Activated T-cell treated with anti-CD3 and anti-CD28 coated beads, Interleukin-2, amount 50 U/mL, for 4 hours (primary cell): ENCODE data around the gene GBX1. TPM values are rescaled to one million over a fixed set of nuclear protein-coding genes. Genes with fewer than 3 reads are reported as not detected.

Experiments used
- ATAC-seq, 2 donors: fragments of 200-7000 bp; cut with Tn5 transposase; one replicate each; pipeline ENCODE4 v1.10.0; 2021
- DNase-seq: peaks from one replicate; pipeline ENCODE4 v3.0.0-alpha.2; 2020
- H3K27me3 Mint-ChIP-seq: one replicate; pipeline ENCODE4 v1.8.0; 2021; ENCODE audit warnings: low read depth, mixed read lengths
- H3K36me3 Mint-ChIP-seq: one replicate; pipeline ENCODE4 v1.8.0; 2022; ENCODE audit warnings: mixed read lengths; ENCODE audit not compliant: insufficient read depth
- H3K4me1 Mint-ChIP-seq: one replicate; pipeline ENCODE4 v1.8.0; 2021; ENCODE audit warnings: low read depth, mixed read lengths
- H3K4me3 Mint-ChIP-seq: one replicate; pipeline ENCODE4 v1.8.0; 2021; ENCODE audit warnings: mild to moderate bottlenecking, moderate library complexity, mixed read lengths
- H3K9me3 Mint-ChIP-seq: one replicate; pipeline ENCODE4 v1.8.0; 2021; ENCODE audit warnings: mixed read lengths
- total RNA-seq, 3 donors: library from RNA; stranded (reverse); gene quantifications; one replicate each; pipeline ENCODE4 v1.2.1, GENCODE V29; 2021

GBX1 gene
- total RNA-seq, 3 donors from 2014 or later, result not detected

GRCh38 chr7:151142686-151143040, 24.8 kb downstream of the GBX1 start:
- Mint-ChIP-seq H3K9me3 (no peaks in the 10 kb centered on the region), H3K36me3 (peaks cover 13% of the 10 kb centered on the region), H3K27me3 (no peaks in the 10 kb centered on the region), H3K4me1 (no peaks in the 10 kb centered on the region), H3K4me3 (no peak overlapping the region)
- ATAC-seq (no peak), DNase-seq (no peak)

GRCh38 chr7:151141855-151142685, 25.4 kb downstream of the GBX1 start:
- no peaks in the 10 kb centered on the region for H3K4me1 Mint-ChIP-seq
- peaks cover 13% of the 10 kb centered on the region for H3K36me3 Mint-ChIP-seq
- no peak overlapping the region for H3K4me3 Mint-ChIP-seq
- DNase-seq (no peak), ATAC-seq (no peak)
- no peaks in the 10 kb centered on the region for H3K9me3 Mint-ChIP-seq
- no peaks in the 10 kb centered on the region for H3K27me3 Mint-ChIP-seq

- no peak for ATAC-seq
- H3K4me3 Mint-ChIP-seq, result no peak overlapping the region
- H3K9me3 Mint-ChIP-seq, result no peaks in the 10 kb centered on the region
- H3K36me3 Mint-ChIP-seq, result peaks cover 16% of the 10 kb centered on the region
- no peak for DNase-seq
- no peaks in the 10 kb centered on the region for H3K4me1 Mint-ChIP-seq
- no peaks in the 10 kb centered on the region for H3K27me3 Mint-ChIP-seq
Observed at GRCh38 chr7:151141311-151141854, 26.1 kb downstream of the GBX1 start.

GRCh38 chr7:151140826-151141225, 26.7 kb downstream of the GBX1 start:
- H3K36me3 Mint-ChIP-seq, result peaks cover 18% of the 10 kb centered on the region
- no peaks in the 10 kb centered on the region for H3K9me3 Mint-ChIP-seq
- no peak for ATAC-seq
- no peaks in the 10 kb centered on the region for H3K4me1 Mint-ChIP-seq
- H3K4me3 Mint-ChIP-seq, result no peak overlapping the region
- no peaks in the 10 kb centered on the region for H3K27me3 Mint-ChIP-seq
- DNase-seq, result no peak

GRCh38 chr7:151139791-151140190, 27.7 kb downstream of the GBX1 start:
- no peak for ATAC-seq
- H3K4me1 Mint-ChIP-seq, result no peaks in the 10 kb centered on the region
- peak; percentile 3 for DNase-seq
- H3K36me3 Mint-ChIP-seq, result peaks cover 21% of the 10 kb centered on the region
- H3K4me3 Mint-ChIP-seq, result no peak overlapping the region
- no peaks in the 10 kb centered on the region for H3K27me3 Mint-ChIP-seq
- no peaks in the 10 kb centered on the region for H3K9me3 Mint-ChIP-seq

GRCh38 chr7:151139071-151139790, 28.3 kb downstream of the GBX1 start:
- no peak for DNase-seq
- H3K36me3 Mint-ChIP-seq, result peaks cover 19% of the 10 kb centered on the region
- no peaks in the 10 kb centered on the region for H3K27me3 Mint-ChIP-seq
- no peaks in the 10 kb centered on the region for H3K9me3 Mint-ChIP-seq
- H3K4me1 Mint-ChIP-seq, result no peaks in the 10 kb centered on the region
- H3K4me3 Mint-ChIP-seq, result no peak overlapping the region
- ATAC-seq, result no peak

GRCh38 chr7:151138153-151138851, 29.2 kb downstream of the GBX1 start:
- H3K36me3 Mint-ChIP-seq, result peaks cover 15% of the 10 kb centered on the region
- no peaks in the 10 kb centered on the region for H3K4me1 Mint-ChIP-seq
- ATAC-seq, result no peak
- no peaks in the 10 kb centered on the region for H3K27me3 Mint-ChIP-seq
- peak; percentile 3 for DNase-seq
- no peaks in the 10 kb centered on the region for H3K9me3 Mint-ChIP-seq
- no peak overlapping the region for H3K4me3 Mint-ChIP-seq

GRCh38 chr7:151137791-151138152, 29.7 kb downstream of the GBX1 start:
- Mint-ChIP-seq H3K4me3 (no peak overlapping the region), H3K27me3 (no peaks in the 10 kb centered on the region), H3K36me3 (peaks cover 15% of the 10 kb centered on the region), H3K9me3 (no peaks in the 10 kb centered on the region), H3K4me1 (no peaks in the 10 kb centered on the region)
- DNase-seq, result peak; percentile 1
- ATAC-seq, result no peak

- DNase-seq (peak; percentile 2), ATAC-seq (no peak)
- no peak overlapping the region for H3K4me3 Mint-ChIP-seq
- no peaks in the 10 kb centered on the region for H3K4me1 Mint-ChIP-seq
- H3K36me3 Mint-ChIP-seq, result peaks cover 15% of the 10 kb centered on the region
- H3K27me3 Mint-ChIP-seq, result no peaks in the 10 kb centered on the region
- no peaks in the 10 kb centered on the region for H3K9me3 Mint-ChIP-seq
Observed at GRCh38 chr7:151137076-151137675, 30.3 kb downstream of the GBX1 start.

GRCh38 chr7:151135866-151136843, 31.3 kb downstream of the GBX1 start:
- no peak overlapping the region for H3K4me3 Mint-ChIP-seq
- ATAC-seq, result no peak
- no peaks in the 10 kb centered on the region for H3K27me3 Mint-ChIP-seq
- peak; percentile 1 for DNase-seq
- no peaks in the 10 kb centered on the region for H3K9me3 Mint-ChIP-seq
- H3K36me3 Mint-ChIP-seq, result peaks cover 18% of the 10 kb centered on the region
- no peaks in the 10 kb centered on the region for H3K4me1 Mint-ChIP-seq

- ATAC-seq (no peak), DNase-seq (no peak)
- peaks cover 15% of the 10 kb centered on the region for H3K36me3 Mint-ChIP-seq
- H3K27me3 Mint-ChIP-seq, result no peaks in the 10 kb centered on the region
- H3K4me1 Mint-ChIP-seq, result no peaks in the 10 kb centered on the region
- H3K4me3 Mint-ChIP-seq, result no peak overlapping the region
- no peaks in the 10 kb centered on the region for H3K9me3 Mint-ChIP-seq
Observed at GRCh38 chr7:151135525-151135845, 32.0 kb downstream of the GBX1 start.

- H3K9me3 Mint-ChIP-seq, result no peaks in the 10 kb centered on the region
- H3K36me3 Mint-ChIP-seq, result peaks cover 14% of the 10 kb centered on the region
- H3K4me3 Mint-ChIP-seq, result no peak overlapping the region
- no peaks in the 10 kb centered on the region for H3K27me3 Mint-ChIP-seq
- ATAC-seq, result no peak
- H3K4me1 Mint-ChIP-seq, result no peaks in the 10 kb centered on the region
- no peak for DNase-seq
Observed at GRCh38 chr7:151134743-151135524, 32.6 kb downstream of the GBX1 start.
